DOHH2 (cell line): ENCODE results near the gene ARHGAP24.

Experiments
- H3F3A ChIP-seq: fragments of 200-600 bp; sonication (generic), shearing (Covaris generic); 2 replicates; pipeline ENCODE4 v1.6.0; 2016; ENCODE audit warnings: antibody characterized with exemption, mild to moderate bottlenecking; ENCODE audit not compliant: control insufficient read depth, insufficient read depth
- H3K27ac ChIP-seq: fragments of 200-600 bp; sonication (generic); 2 replicates; pipeline ENCODE4 v1.5.1; 2014; ENCODE audit warnings: low read depth, mild to moderate bottlenecking, low read length, moderate library complexity
- H3K27me3 ChIP-seq: fragments of 200-600 bp; sonication (generic); 2 replicates; pipeline ENCODE4 v1.6.1; 2014; ENCODE audit warnings: mild to moderate bottlenecking, low read length, mixed read lengths; ENCODE audit not compliant: control insufficient read depth
- H3K36me3 ChIP-seq: fragments of 200-600 bp; sonication (generic); 2 replicates; pipeline ENCODE4 v1.6.1; 2014; ENCODE audit warnings: mild to moderate bottlenecking, low read length, moderate library complexity, mixed read lengths; ENCODE audit not compliant: control insufficient read depth
- H3K4me1 ChIP-seq: fragments of 200-600 bp; sonication (generic); 2 replicates; pipeline ENCODE4 v1.6.1; 2014; ENCODE audit warnings: mild to moderate bottlenecking, low read length, mixed read lengths; ENCODE audit not compliant: control insufficient read depth
- H3K4me2 ChIP-seq: fragments of 200-600 bp; sonication (generic); 2 replicates; pipeline ENCODE4 v1.6.0; 2014; ENCODE audit warnings: mild to moderate bottlenecking, low read length, moderate library complexity
- H3K4me3 ChIP-seq: fragments of 200-600 bp; sonication (generic); 2 replicates; pipeline ENCODE4 v1.5.1; 2014; ENCODE audit warnings: mild to moderate bottlenecking, low read length, mixed read lengths
- H3K79me2 ChIP-seq: fragments of 200-600 bp; sonication (generic); 2 replicates; pipeline ENCODE4 v1.6.1; 2014; ENCODE audit warnings: mild to moderate bottlenecking, low read length, mixed read lengths; ENCODE audit not compliant: control insufficient read depth
- H3K9me2 ChIP-seq: fragments of 200-600 bp; sonication (generic); replicated peaks from 2 replicates; pipeline ENCODE4 v1.6.1; 2014; ENCODE audit warnings: mild to moderate bottlenecking, low read length, mixed read lengths; ENCODE audit not compliant: control insufficient read depth
- H3K9me3 ChIP-seq: fragments of 200-600 bp; sonication (generic); 2 replicates; pipeline ENCODE4 v1.6.1; 2014; ENCODE audit warnings: antibody characterized with exemption, low read length, mixed read lengths; ENCODE audit not compliant: control insufficient read depth, insufficient read depth
- H4K20me1 ChIP-seq: fragments of 200-600 bp; sonication (generic); 2 replicates; pipeline ENCODE4 v1.6.0; 2014; ENCODE audit warnings: low read depth, mild to moderate bottlenecking, antibody characterized with exemption, low read length, moderate library complexity; ENCODE audit not compliant: control insufficient read depth, insufficient read depth
- CTCF ChIP-seq: fragments of 200-600 bp; sonication (generic); IDR thresholded peaks from one replicate; pipeline ENCODE4 v1.5.1; 2014; ENCODE audit warnings: antibody characterized with exemption, mild to moderate bottlenecking, low read depth, low read length; ENCODE audit not compliant: poor library complexity, severe bottlenecking
- EZH2phosphoT487 ChIP-seq: fragments of 200-600 bp; sonication (generic); IDR thresholded peaks from 2 replicates; pipeline ENCODE4 v1.6.1; 2017; ENCODE audit warnings: borderline replicate concordance, mild to moderate bottlenecking, antibody characterized with exemption, low read length, moderate library complexity, mixed read lengths

ARHGAP24 gene

DNA sequence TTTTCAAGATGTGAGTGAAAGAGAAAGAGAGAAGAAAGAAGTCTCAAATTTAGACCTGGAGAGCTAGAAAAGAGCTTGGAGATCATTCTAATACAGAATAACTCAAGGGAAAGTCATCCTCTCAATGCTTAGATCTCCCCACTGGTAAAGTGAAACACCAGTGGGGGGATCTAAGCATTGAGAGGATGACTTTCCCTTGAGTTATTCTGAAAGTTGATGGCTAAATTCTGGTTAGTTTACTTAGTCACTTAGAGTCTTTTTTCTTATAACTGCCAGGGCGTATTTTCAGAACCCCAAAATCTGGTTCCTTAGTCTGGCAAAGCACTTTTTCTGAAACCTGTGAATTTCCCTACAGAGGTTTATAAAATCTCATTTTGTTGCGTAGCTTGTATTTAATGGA is 198.6 kb downstream of the ARHGAP24 start:
- H3K79me2 ChIP-seq = no peaks in the 10 kb centered on the region
- H3K4me3 ChIP-seq = no peak overlapping the region
- no peaks in the 10 kb centered on the region for H3F3A ChIP-seq
- H3K4me1 ChIP-seq = peaks cover 53% of the 10 kb centered on the region
- H3K36me3 ChIP-seq = no peaks in the 10 kb centered on the region
- TF ChIP-seq CTCF (no peak), EZH2phosphoT487 (no peak)
- no peaks in the 10 kb centered on the region for H4K20me1 ChIP-seq
- no peaks in the 10 kb centered on the region for H3K27me3 ChIP-seq
- no peak overlapping the region for H3K4me2 ChIP-seq
- peaks cover 2% of the 10 kb centered on the region; the same call in 1 of the 2 replicates for H3K9me3 ChIP-seq
- no peak overlapping the region for H3K27ac ChIP-seq
- H3K9me2 ChIP-seq = no peaks in the 10 kb centered on the region

- H3K9me2 ChIP-seq = no peaks in the 10 kb centered on the region
- no peak overlapping the region for H3K4me3 ChIP-seq
- H3F3A ChIP-seq = no peaks in the 10 kb centered on the region
- TF ChIP-seq EZH2phosphoT487 (no peak), CTCF (no peak)
- no peak overlapping the region for H3K4me2 ChIP-seq
- peaks cover 52% of the 10 kb centered on the region for H3K4me1 ChIP-seq
- no peaks in the 10 kb centered on the region for H4K20me1 ChIP-seq
- no peak overlapping the region for H3K27ac ChIP-seq
- H3K9me3 ChIP-seq = peaks cover 13% of the 10 kb centered on the region
- peaks cover 3% of the 10 kb centered on the region; the same call in 1 of the 2 replicates for H3K36me3 ChIP-seq
- no peaks in the 10 kb centered on the region for H3K79me2 ChIP-seq
- H3K27me3 ChIP-seq = no peaks in the 10 kb centered on the region
Measured at GRCh38 chr4:85675076-85676049, 200.4 kb downstream of the ARHGAP24 start.

DNA sequence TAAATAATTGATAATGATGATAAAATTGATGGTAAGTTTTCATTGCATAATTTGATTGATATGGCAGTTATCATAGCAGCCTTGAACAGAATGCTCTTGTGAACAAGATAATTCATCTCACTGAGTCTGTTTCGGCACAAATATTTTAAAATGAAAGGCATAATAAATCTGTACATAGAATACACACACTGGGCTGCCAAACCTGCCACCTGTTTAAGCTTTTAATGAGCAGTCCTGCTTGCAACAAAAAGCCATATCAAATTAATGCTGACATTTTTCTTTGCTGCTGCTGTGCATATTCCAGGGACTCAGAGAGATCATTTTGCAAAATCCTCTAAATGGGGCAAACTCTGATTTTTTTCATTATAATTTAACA is 201.1 kb downstream of the ARHGAP24 start:
- H3K27me3 ChIP-seq = no peaks in the 10 kb centered on the region
- H3K79me2 ChIP-seq = no peaks in the 10 kb centered on the region
- no peaks in the 10 kb centered on the region for H3K9me2 ChIP-seq
- peaks cover 13% of the 10 kb centered on the region for H3K9me3 ChIP-seq
- no peaks in the 10 kb centered on the region for H4K20me1 ChIP-seq
- H3K4me2 ChIP-seq = no peak overlapping the region
- no peak for TF ChIP-seq CTCF
- no peak for TF ChIP-seq EZH2phosphoT487
- no peak overlapping the region for H3K27ac ChIP-seq
- no peaks in the 10 kb centered on the region for H3F3A ChIP-seq
- no peak overlapping the region for H3K4me3 ChIP-seq
- H3K4me1 ChIP-seq = peaks cover 52% of the 10 kb centered on the region
- H3K36me3 ChIP-seq = peaks cover 3% of the 10 kb centered on the region; the same call in 1 of the 2 replicates
